LNCAP (cell line): ENCODE results near the gene FAM110D.

Experiments used
- TF ChIP-seq, protein P1 (sequence below): fragments of 450-650 bp; IDR thresholded peaks from 2 replicates; pipeline ENCODE4 v1.5.1; 2017; ENCODE audit warnings: mild to moderate bottlenecking

FAM110D gene

DNA sequence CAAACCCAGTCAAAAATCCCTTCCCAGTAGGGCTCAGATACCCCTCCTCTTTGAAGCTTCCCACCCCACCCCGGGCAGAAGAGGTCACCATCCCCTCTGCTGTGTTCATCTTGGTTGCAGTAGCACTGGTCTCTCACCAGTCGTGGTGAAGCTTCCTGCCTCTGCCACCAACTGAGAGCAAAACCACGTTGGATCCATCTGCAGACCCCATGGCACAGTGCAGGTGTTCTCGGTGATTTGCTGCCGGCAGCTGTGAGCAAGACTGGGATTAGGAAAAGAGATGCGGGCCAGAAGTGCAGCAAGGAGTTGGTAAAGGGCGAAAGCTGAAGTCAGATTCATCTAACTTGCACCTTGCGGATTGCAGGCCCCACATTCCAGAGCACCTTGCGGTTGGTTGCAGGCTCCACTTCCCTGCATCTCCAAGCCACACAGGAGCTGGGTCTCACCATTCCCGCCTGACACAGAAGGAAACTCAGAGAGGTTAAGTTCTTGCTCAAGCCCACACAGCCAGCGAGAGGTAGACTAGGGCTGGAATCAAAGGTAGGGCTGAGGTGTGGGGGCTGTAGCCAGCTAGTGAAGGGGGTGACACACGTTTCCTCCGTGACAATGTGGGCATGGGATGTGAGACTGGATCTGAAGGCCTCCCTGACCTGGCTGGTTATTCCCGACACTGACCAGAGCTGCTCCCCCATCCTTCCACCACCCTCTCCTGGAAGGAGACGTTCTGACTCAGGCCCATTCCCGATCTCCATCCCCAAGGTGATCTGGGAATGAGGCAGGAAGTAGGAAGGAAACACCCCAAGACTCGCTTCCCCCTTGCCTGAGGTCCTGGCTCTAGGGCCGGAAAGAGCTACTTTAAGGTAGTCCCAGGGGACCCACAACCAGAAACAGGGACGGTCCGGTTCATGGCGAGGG, 3.3 kb upstream of the FAM110D start:
- TF ChIP-seq, protein P1, sequence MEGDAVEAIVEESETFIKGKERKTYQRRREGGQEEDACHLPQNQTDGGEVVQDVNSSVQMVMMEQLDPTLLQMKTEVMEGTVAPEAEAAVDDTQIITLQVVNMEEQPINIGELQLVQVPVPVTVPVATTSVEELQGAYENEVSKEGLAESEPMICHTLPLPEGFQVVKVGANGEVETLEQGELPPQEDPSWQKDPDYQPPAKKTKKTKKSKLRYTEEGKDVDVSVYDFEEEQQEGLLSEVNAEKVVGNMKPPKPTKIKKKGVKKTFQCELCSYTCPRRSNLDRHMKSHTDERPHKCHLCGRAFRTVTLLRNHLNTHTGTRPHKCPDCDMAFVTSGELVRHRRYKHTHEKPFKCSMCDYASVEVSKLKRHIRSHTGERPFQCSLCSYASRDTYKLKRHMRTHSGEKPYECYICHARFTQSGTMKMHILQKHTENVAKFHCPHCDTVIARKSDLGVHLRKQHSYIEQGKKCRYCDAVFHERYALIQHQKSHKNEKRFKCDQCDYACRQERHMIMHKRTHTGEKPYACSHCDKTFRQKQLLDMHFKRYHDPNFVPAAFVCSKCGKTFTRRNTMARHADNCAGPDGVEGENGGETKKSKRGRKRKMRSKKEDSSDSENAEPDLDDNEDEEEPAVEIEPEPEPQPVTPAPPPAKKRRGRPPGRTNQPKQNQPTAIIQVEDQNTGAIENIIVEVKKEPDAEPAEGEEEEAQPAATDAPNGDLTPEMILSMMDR, result no peak

- TF ChIP-seq, protein P1, result no peak
Measured at GRCh38 chr1:26156285-26157038, 2.4 kb upstream of the FAM110D start.

DNA sequence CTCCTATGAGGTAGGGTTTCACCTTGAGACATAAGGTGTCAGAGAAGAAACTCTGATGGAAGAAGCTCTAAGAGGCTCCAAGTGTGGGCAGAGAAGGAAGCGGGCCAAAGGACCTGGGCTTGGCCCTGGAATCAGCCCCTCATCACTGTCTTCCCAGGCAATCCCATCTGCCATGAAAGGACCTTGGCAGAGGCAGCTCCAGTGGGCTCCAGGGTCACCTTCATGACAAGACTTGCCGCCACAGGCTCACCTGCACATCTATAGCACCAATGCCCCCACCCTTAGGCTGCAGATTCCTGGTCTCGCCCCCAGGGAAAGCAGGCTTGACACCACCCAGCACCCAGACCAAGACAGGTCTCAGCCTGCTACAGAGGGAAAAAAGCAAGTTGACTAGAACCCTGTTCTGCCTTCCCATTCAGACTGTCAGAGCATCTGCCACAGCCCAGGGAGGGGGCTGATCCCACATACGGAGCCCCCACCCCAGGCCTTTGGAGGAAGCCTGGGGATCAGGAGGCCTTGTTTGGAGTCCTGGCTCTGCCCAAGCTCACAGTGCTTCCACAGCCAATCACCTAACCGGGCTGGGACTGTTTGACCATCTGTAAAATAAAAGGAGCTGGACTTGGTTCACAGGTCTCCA, 490 bp upstream of the FAM110D start:
- TF ChIP-seq, protein P1, result no peak

- TF ChIP-seq, protein P1, result no peak
Measured at GRCh38 chr1:26159743-26160039, 812 bp downstream of the FAM110D start.

DNA sequence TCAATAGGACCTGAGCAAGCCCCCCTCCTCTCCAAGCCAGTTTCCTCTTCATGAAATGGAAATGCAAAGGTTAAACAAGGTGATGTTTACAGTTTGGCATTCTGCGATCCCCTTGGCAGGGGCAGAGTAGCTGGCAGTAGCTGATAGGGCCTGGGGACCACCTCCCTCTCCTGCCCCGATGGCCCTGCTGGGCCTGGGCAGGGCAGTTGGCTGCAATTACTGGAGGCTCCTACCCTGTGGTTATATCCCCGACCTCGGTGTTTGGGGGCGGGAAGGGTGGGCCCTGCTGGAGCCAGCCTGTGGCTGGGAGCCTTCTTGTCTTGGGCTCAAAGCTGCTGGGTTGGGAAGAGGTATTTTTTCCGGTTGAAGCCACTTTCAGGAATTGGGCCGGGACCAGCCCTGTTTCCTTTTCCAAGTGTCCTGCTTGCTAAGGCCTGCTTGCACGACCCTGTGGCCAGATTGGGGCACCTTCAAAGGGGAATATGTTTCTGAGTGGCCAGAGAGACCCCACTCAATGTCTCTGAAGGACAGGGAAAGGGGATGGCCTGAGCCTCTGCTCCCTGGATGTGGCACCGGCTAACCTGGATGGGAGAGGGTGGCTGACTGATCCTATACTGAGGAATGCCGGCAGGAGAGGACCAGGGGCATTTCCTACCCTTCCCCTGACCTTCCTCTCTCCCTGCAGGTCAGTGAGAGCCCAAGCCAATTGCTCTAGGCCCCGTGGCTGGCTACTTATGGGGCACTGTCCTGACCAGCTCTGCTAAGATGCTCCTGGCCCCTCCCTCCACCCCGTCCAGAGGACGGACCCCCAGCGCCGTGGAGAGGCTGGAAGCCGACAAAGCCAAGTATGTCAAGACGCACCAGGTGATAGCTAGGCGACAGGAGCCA, 1.9 kb downstream of the FAM110D start:
- TF ChIP-seq, protein P1, result no peak

GRCh38 chr1:26161415-26162219, 2.7 kb downstream of the FAM110D start:
- TF ChIP-seq, protein P1, result no peak
